Psoas muscle (tissue), 8 donors: ENCODE results near the gene CCDC137. TPM values are rescaled to one million over a fixed set of nuclear protein-coding genes. Genes with fewer than 3 reads are reported as not detected.

Experiments
- ATAC-seq, 4 donors: fragments of 200-7000 bp; cut with Tn5 transposase; one replicate each; pipeline ENCODE4 v1.9.1; 2020; ENCODE audit warnings: moderate library complexity in 3 of 4, mild to moderate bottlenecking in 2 of 4
- DNase-seq, 2 donors: peaks; one replicate each; pipeline ENCODE4 v3.0.0-alpha.2; 2020
- H3K27ac ChIP-seq: fragments of 200-600 bp; one replicate; pipeline ENCODE4 v1.8.0; 2022
- H3K27me3 ChIP-seq, 3 donors: fragments of 200-600 bp in 1 of 3; one replicate each; pipeline versions ENCODE4 v1.6.1 to v1.8.0; 2013 to 2022; ENCODE audit warnings: low read length in 2 of 3, mild to moderate bottlenecking in 2 of 3, moderate library complexity in 1 of 3; ENCODE audit not compliant: insufficient read depth in 3 of 3
- H3K36me3 ChIP-seq, 2 donors: fragments of 200-600 bp in 1 of 2; one replicate each; pipeline versions ENCODE4 v1.6.1 to v1.8.0; 2013 to 2022; ENCODE audit warnings: low read depth in 1 of 2, mild to moderate bottlenecking in 1 of 2, moderate library complexity in 1 of 2; ENCODE audit not compliant: insufficient read depth in 1 of 2
- H3K4me1 ChIP-seq: fragments of 200-600 bp; one replicate; pipeline ENCODE4 v1.8.0; 2022
- H3K4me3 ChIP-seq: fragments of 200-600 bp; one replicate; pipeline ENCODE4 v1.8.0; 2022; ENCODE audit warnings: mild to moderate bottlenecking
- H3K9me3 ChIP-seq: fragments of 200-600 bp; one replicate; pipeline ENCODE4 v1.8.0; 2022
- CTCF ChIP-seq: fragments of 200-600 bp; IDR thresholded peaks from one replicate; pipeline ENCODE4 v1.8.0; 2022; ENCODE audit warnings: antibody characterized with exemption
- WGBS, 3 donors: extraction: QIAGEN DNeasy Blood & Tissue Kit; methylation state at CpG; one replicate each; pipeline versions ENCODE4 v1.1.6 to v1.1.7; 2013; 5-methylcytosine and 5-hydroxymethylcytosine counted together
- intact Hi-C, 2 donors: fragments of 100-400 bp; cut with DNase I; formaldehyde crosslinking; loops; one replicate each; pipeline versions ENCODE4 v1.11.0 to v1.14.2; 2022
- polyA plus RNA-seq, 3 donors: library from polyadenylated mRNA; stranded (reverse); fragments of 200-250 nt; gene quantifications; one replicate each; pipeline ENCODE4 v1.2.3, GENCODE V29; 2013
- total RNA-seq, 4 donors: library from RNA; stranded (reverse); fragmentation: NEBNext Ultra II Directional in 2 of 4; extraction: Animal tissue kit (Norgen Biotek cat#: 25700) in 2 of 4; gene quantifications; one replicate each; pipeline versions ENCODE4 v1.2.1 to v1.2.4, GENCODE V29; 2021 to 2023
- donor health status: healthy with polysubstance abuse.
- donor health status: DM: no; HTN: no; CAD: no; lungs with moderate emphysema.
- donor health status: Bipolar disorder and iron deficiency.
- donor health status: healthy.
- donor health status: DM: yes; HTN: yes; CAD: no.
- donor health status: DM: no; HTN: no; CAD: no.
- donor health status: DM: no; HTN: no; CAD: no.
- donor health status: DM: yes; HTN: yes; CAD: no.

Gene CCDC137
- total and polyA plus RNA-seq, 7 donors = 4.8 to 47.4 (median 11.3) TPM

GRCh38 chr17:81683584-81684441 is 17.3 kb downstream of the CCDC137 start, which contains the start of the genes ARL16 and HGS:
TSS of gene ARL16 (minus strand) at chr17:81683797. CDS start at chr17:81683753, 44 bp downstream.
TSS of gene HGS (plus strand) at chr17:81684011. CDS start at chr17:81684067, 56 bp downstream.
- peak within 1 kb of the TSS; percentile 97 for H3K4me3 ChIP-seq
- H3K4me1 ChIP-seq = peaks cover 15% of the 10 kb centered on the region
- no peaks in the 10 kb centered on the region for H3K27me3 ChIP-seq
- DNase-seq (peak; percentile 98 to 99), ATAC-seq (peak; percentile 98 to 99 (median 98))
- TF ChIP-seq CTCF = no peak
- intact Hi-C loops = loop anchor here in 1 of 2 donors (5.0 kb wide), 1 partner anchor 47 kb away; the partner anchor contains the start of genes NPLOC4 and TSPAN10
- WGBS, 3 donors = 0 to 1% (median 0%) methylated on average over 67 to 112 of the region's 112 CpGs
- H3K9me3 ChIP-seq = no peaks in the 10 kb centered on the region
- H3K36me3 ChIP-seq = peaks cover 8 to 41% of the 10 kb centered on the region in 2 donors
- peak within 1 kb of the TSS; percentile 84 for H3K27ac ChIP-seq

- 1 to 5% (median 2%) methylated on average over 16 of the region's 16 CpGs for WGBS, 3 donors
- TF ChIP-seq CTCF = no peak
- Histone ChIP-seq H3K9me3 (no peaks in the 10 kb centered on the region), H3K4me3 (peak overlapping the region; percentile 97), H3K36me3 (peaks cover 8 to 47% of the 10 kb centered on the region in 2 donors), H3K4me1 (peaks cover 15% of the 10 kb centered on the region), H3K27me3 (no peaks in the 10 kb centered on the region), H3K27ac (peak overlapping the region; percentile 84)
- ATAC-seq (peak in 1 of 4 donors; percentile 12), DNase-seq (no peak)
- intact Hi-C loops = loop anchor here in 1 of 2 donors (5.0 kb wide), 1 partner anchor 47 kb away; the partner anchor contains the start of genes NPLOC4 and TSPAN10
Measured at GRCh38 chr17:81684442-81684911, 17.9 kb downstream of the CCDC137 start.

- H3K27me3 ChIP-seq = no peaks in the 10 kb centered on the region
- H3K27ac ChIP-seq = peak overlapping the region; percentile 84
- TF ChIP-seq CTCF = no peak
- no peaks in the 10 kb centered on the region for H3K9me3 ChIP-seq
- peak in 1 of 2 donors; percentile 50 for DNase-seq
- ATAC-seq = no peak
- peak overlapping the region; percentile 97 for H3K4me3 ChIP-seq
- intact Hi-C loops = no loop called here
- WGBS, 3 donors = 70 to 74% (median 74%) methylated on average over 12 of the region's 12 CpGs
- peaks cover 8 to 54% of the 10 kb centered on the region in 2 donors for H3K36me3 ChIP-seq
- H3K4me1 ChIP-seq = peaks cover 15% of the 10 kb centered on the region
Measured at GRCh38 chr17:81685108-81685507, 18.6 kb downstream of the CCDC137 start.

GRCh38 chr17:81686614-81687013 is 20.1 kb downstream of the CCDC137 start:
- no peak for ATAC-seq
- peaks cover 8 to 63% of the 10 kb centered on the region in 2 donors for H3K36me3 ChIP-seq
- WGBS, 3 donors = 89 to 92% (median 91%) methylated on average over 17 to 20 of the region's 20 CpGs
- no peaks in the 10 kb centered on the region for H3K27me3 ChIP-seq
- no peak overlapping the region for H3K27ac ChIP-seq
- peak in 1 of 2 donors; percentile 51 for DNase-seq
- TF ChIP-seq CTCF = no peak
- intact Hi-C loops = no loop called here
- no peaks in the 10 kb centered on the region for H3K9me3 ChIP-seq
- H3K4me3 ChIP-seq = no peak overlapping the region
- H3K4me1 ChIP-seq = peaks cover 15% of the 10 kb centered on the region
